ENCODE results near the gene TPRX2.
"Not testable (repeated sequence)": the region's sequence is repeated elsewhere in the genome, so short reads cannot be mapped to it uniquely, and the experiment has no call there.

GRCh38 chr19:47879385-47879784 lies 20.4 kb downstream of the TPRX2 start:
- not testable (repeated sequence) for TF ChIP-seq CTCF (IDR thresholded peaks at IDR 0.05 in 4 of 5, conservative IDR thresholded peaks at IDR 0.05 in 1 of 5); POLR2A (IDR thresholded peaks at IDR 0.05)

Data from gastrocnemius medialis (tissue), 4 donors.